HL-60 (cell line): ENCODE results near the gene BANF2.

Experiments used
- CTCF ChIP-seq: IDR thresholded peaks from one replicate; pipeline ENCODE4 v1.5.1; 2011; ENCODE audit warnings: low read length, control low read depth, inconsistent platforms; ENCODE audit not compliant: insufficient read depth
- GABPA ChIP-seq: IDR thresholded peaks from 2 replicates; pipeline ENCODE4 v1.6.1; 2012; ENCODE audit warnings: low read depth
- POLR2AphosphoS5 ChIP-seq: IDR thresholded peaks from 2 replicates; pipeline ENCODE4 v1.6.1; 2012; ENCODE audit warnings: low read depth

GRCh38 chr20:17650301-17651128, 49.3 kb upstream of the BANF2 start:
- no peak for TF ChIP-seq GABPA
- TF ChIP-seq CTCF, result no peak
- TF ChIP-seq POLR2AphosphoS5, result no peak
